Measurements from ENCODE around the gene MAST4.

- TF ChIP-seq CTCF (IDR thresholded peaks at IDR 0.05): no peak
- TF ChIP-seq EZH2 (IDR thresholded peaks at IDR 0.05; ENCODE audit: borderline replicate concordance, insufficient read depth, low read depth, low read length, poor library complexity, severe bottlenecking): no peak
Measured at GRCh38 chr5:67102708-67103107, 506.5 kb downstream of the MAST4 start.

Data from B cell (primary cell).